ENCODE measurements around the gene IL37. TPM values are rescaled to one million over a fixed set of nuclear protein-coding genes. Genes with fewer than 3 reads are reported as not detected.

Gene IL37
- total RNA-seq, 4 donors from 2014 or later, result 132 to 315 (median 147) TPM

DNA sequence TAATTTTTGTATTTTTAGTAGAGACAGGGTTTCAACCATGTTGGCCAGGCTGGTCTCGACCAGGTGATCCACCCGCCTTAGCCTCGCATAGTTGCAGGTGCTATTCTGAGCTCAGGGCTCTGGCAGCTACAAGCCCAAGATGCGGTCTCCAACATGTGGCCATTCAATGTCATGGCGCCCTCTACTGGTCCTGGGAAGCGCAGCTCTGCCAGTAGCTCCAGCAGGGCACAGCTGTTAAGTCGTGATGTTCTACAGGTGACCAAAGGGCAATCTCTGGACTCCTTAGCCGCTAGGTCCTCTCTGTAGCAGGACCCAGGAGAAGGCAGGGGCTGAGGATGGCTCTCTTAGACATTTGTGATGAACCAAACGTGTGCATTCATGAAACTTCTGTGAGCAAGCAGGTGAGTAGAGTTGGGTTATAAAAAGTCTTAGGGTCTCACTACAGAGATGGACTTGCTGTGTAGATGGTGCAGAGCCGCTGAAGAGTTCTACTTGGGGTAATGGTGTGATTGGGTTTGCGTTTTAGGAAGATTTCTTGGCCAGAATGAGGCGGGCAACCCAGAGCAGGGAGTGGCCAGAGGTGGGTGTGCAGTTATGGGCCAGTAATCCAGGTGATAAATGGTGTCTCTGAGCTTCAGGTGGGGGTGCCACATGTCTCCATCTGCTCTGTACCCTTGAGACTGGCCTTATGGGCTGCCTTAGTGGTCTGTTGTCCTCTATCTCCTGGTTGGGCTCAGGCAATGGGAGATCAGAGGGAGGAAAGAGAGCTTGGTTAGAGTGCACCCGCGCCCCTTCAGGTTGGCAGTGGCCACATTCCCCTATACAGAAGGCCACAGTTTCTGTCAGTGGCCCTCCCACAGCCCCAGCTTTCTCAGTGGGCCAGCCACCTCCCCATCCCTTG, 31.0 kb downstream of the IL37 start:
- WGBS, 2 donors, result 25 to 32% methylated on average over 14 of the region's 14 CpGs
- DNase-seq (ENCODE audit: low spot score in 2 of 2), result peak; percentile 57 to 92
- H3K4me3 ChIP-seq (ENCODE audit: low read depth, poor library complexity, severe bottlenecking), result no peak overlapping the region
- intact Hi-C loops (cut with DNase I; ENCODE audit: low total_unique reads), result loop anchor here (5.0 kb wide), 1 partner anchor 190 kb away; no protein-coding TSS in a partner anchor
- TF ChIP-seq POLR2A (IDR thresholded peaks at IDR 0.05) (no peak), CTCF (IDR thresholded peaks at IDR 0.05) (no peak)

DNA sequence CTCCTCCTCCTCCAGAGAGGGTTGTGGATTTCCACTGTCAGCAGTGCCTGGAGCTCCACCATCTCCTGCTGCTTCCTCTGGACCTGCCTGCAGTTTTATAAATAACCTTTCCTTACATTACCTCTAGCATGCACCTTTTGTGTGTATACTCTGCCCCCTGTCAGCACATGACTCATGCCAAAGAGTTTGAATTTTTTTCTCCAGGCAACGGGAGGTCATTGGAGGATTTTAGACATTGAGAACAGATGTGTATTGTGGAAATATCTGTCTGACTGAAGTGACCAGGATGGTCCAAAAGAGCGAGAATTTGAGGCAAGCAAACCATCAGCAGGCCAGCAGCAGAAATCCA, 31.7 kb downstream of the IL37 start:
- 53 to 58% methylated on average over 2 of the region's 2 CpGs for WGBS, 2 donors
- no peak for DNase-seq (ENCODE audit: low spot score in 2 of 2)
- no peak overlapping the region for H3K4me3 ChIP-seq (ENCODE audit: low read depth, poor library complexity, severe bottlenecking)
- intact Hi-C loops (cut with DNase I; ENCODE audit: low total_unique reads), result loop anchor here (5.0 kb wide), 1 partner anchor 190 kb away; no protein-coding TSS in a partner anchor
- no peak for TF ChIP-seq CTCF (IDR thresholded peaks at IDR 0.05)
- TF ChIP-seq POLR2A (IDR thresholded peaks at IDR 0.05), result no peak

GRCh38 chr2:112944971-112945370, 34.0 kb downstream of the IL37 start:
- TF ChIP-seq POLR2A (IDR thresholded peaks at IDR 0.05) (no peak), CTCF (IDR thresholded peaks at IDR 0.05) (no peak)
- no peak for DNase-seq (ENCODE audit: low spot score in 2 of 2)
- H3K4me3 ChIP-seq (ENCODE audit: low read depth, poor library complexity, severe bottlenecking), result no peak overlapping the region
- intact Hi-C loops (cut with DNase I; ENCODE audit: low total_unique reads), result loop anchor here (5.0 kb wide), 1 partner anchor 193 kb away; no protein-coding TSS in a partner anchor
- WGBS, 2 donors, result 85 to 91% methylated on average over 1 of the region's 1 CpG

- 70 to 91% methylated on average over 2 of the region's 2 CpGs for WGBS, 2 donors
- intact Hi-C loops (cut with DNase I; ENCODE audit: low total_unique reads), result no loop called here
- DNase-seq (ENCODE audit: low spot score in 2 of 2), result no peak
- TF ChIP-seq CTCF (IDR thresholded peaks at IDR 0.05) (no peak), POLR2A (IDR thresholded peaks at IDR 0.05) (no peak)
- no peak overlapping the region for H3K4me3 ChIP-seq (ENCODE audit: low read depth, poor library complexity, severe bottlenecking)
Measured at GRCh38 chr2:112946086-112946485, 35.1 kb downstream of the IL37 start.

DNA sequence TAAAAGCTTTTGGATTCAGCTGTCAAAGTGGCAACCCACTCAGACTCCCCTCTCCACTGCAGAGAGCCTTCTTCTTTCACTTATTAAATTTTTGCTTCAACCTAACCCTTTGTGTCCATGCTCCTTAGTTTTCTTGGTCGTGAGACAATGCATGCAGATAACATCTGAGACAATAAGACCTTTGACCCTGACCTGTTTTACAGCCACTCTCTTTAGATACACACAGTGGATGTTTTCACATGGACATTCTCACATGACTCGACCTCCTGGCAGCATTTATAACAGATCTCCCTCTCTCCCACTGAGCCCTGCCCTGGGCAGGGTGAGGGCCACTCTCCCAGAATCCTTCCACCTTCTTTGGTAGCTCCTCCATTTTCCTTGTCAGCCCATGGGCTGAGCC, 36.4 kb downstream of the IL37 start:
- 24 to 36% methylated on average over 2 of the region's 2 CpGs for WGBS, 2 donors
- TF ChIP-seq CTCF (IDR thresholded peaks at IDR 0.05), result no peak
- TF ChIP-seq POLR2A (IDR thresholded peaks at IDR 0.05), result no peak
- no peak for DNase-seq (ENCODE audit: low spot score in 2 of 2)
- intact Hi-C loops (cut with DNase I; ENCODE audit: low total_unique reads), result no loop called here
- H3K4me3 ChIP-seq (ENCODE audit: low read depth, poor library complexity, severe bottlenecking), result no peak overlapping the region

All from lower leg skin (tissue), 4 donors.